Measurements from ENCODE around the gene ZSCAN16. TPM values are rescaled to one million over a fixed set of nuclear protein-coding genes. Genes with fewer than 3 reads are reported as not detected.

Gene ZSCAN16
- total and polyA plus RNA-seq, 10 of the 15 experiments (the other 5 are each of a cell fraction or from before 2014, with no cell fraction given): 4.6 to 13.8 (median 10.3) TPM

DNA sequence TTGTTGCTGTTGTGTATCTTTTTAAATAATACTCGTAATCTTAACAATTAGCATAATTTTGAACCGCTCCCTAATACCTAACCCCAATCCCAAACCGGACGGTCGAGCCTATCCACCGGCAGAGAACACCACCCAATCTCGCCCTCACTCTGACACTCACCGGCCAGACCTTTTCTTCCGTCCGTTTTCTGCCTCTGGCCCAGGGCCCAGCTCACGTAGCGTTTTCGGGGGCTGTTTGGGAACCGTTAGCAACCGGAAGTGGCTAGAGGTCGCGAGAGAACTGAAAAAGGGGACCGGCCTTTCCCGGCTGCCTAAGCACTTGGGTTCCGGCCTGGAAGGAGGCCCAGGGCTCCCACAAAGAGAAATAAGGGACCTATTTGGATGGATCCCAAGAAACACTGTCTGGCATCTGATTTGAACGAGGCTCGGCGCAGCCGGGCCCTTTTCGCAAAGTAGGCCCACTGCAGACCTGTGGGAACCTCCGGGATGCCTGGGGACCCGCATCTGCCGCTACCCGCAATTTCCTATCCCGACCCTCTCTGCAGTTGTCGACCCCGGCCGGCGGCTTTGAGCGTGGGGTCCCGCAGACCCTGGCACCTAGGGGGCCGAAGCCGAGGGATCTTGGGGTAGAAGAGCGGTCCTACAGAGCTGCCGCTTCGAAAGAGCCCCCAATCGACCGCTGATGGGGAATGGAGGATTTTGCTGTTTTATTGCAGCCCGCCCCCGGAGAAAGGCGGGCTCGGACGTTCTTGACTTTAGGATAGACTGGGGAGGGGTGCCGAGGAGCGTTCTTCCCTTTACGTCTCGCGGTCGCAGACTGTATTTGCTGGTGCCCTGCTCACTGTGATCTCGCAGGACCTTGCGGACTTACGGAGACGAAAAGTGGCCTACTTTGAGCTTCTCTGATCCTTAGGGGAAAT, 12.4 kb downstream of the ZSCAN16 start (continued):
- TF ChIP-seq TCF7 (IDR thresholded peaks at IDR 0.05; ENCODE audit: borderline replicate concordance) (peak; percentile 75), PAX8 (IDR thresholded peaks at IDR 0.05) (no peak), MYB (IDR thresholded peaks at IDR 0.05; ENCODE audit: borderline replicate concordance, low read depth, low read length) (peak; percentile 90), CREM (IDR thresholded peaks at IDR 0.05; ENCODE audit: low read depth) (peak; percentile 60), CHD2 (IDR thresholded peaks at IDR 0.05; ENCODE audit: borderline replicate concordance, low read depth, low read length) (peak; percentile 89), PAX5 (IDR thresholded peaks at IDR 0.05; ENCODE audit: borderline replicate concordance, low read depth, low read length) (0 out of 2 replicates have a peak, but pooled peaks have one; percentile 0), KAT2A (conservative IDR thresholded peaks at IDR 0.05; ENCODE audit: control insufficient read depth, low read depth, low read length) (no peak), ATF7 (IDR thresholded peaks at IDR 0.05; ENCODE audit: low read depth) (peak; percentile 58; the same call in 1 of the 2 replicates), NBN (IDR thresholded peaks at IDR 0.05) (0 out of 2 replicates have a peak, but pooled peaks have one; percentile 83), SP1 (IDR thresholded peaks at IDR 0.05; ENCODE audit: low read depth, low read length) (peak; percentile 56), IKZF1 (conservative IDR thresholded peaks at IDR 0.05) (peak; percentile 90), RBBP5 (conservative IDR thresholded peaks at IDR 0.05) (peak; percentile 11; the same call in 1 of the 2 replicates)
- TF ChIP-seq, protein P1, sequence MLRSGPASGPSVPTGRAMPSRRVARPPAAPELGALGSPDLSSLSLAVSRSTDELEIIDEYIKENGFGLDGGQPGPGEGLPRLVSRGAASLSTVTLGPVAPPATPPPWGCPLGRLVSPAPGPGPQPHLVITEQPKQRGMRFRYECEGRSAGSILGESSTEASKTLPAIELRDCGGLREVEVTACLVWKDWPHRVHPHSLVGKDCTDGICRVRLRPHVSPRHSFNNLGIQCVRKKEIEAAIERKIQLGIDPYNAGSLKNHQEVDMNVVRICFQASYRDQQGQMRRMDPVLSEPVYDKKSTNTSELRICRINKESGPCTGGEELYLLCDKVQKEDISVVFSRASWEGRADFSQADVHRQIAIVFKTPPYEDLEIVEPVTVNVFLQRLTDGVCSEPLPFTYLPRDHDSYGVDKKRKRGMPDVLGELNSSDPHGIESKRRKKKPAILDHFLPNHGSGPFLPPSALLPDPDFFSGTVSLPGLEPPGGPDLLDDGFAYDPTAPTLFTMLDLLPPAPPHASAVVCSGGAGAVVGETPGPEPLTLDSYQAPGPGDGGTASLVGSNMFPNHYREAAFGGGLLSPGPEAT (IDR thresholded peaks at IDR 0.05; ENCODE audit: low read depth): peak; percentile 85
- TF ChIP-seq, protein P2, sequence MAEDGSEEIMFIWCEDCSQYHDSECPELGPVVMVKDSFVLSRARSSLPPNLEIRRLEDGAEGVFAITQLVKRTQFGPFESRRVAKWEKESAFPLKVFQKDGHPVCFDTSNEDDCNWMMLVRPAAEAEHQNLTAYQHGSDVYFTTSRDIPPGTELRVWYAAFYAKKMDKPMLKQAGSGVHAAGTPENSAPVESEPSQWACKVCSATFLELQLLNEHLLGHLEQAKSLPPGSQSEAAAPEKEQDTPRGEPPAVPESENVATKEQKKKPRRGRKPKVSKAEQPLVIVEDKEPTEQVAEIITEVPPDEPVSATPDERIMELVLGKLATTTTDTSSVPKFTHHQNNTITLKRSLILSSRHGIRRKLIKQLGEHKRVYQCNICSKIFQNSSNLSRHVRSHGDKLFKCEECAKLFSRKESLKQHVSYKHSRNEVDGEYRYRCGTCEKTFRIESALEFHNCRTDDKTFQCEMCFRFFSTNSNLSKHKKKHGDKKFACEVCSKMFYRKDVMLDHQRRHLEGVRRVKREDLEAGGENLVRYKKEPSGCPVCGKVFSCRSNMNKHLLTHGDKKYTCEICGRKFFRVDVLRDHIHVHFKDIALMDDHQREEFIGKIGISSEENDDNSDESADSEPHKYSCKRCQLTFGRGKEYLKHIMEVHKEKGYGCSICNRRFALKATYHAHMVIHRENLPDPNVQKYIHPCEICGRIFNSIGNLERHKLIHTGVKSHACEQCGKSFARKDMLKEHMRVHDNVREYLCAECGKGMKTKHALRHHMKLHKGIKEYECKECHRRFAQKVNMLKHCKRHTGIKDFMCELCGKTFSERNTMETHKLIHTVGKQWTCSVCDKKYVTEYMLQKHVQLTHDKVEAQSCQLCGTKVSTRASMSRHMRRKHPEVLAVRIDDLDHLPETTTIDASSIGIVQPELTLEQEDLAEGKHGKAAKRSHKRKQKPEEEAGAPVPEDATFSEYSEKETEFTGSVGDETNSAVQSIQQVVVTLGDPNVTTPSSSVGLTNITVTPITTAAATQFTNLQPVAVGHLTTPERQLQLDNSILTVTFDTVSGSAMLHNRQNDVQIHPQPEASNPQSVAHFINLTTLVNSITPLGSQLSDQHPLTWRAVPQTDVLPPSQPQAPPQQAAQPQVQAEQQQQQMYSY (CRISPR knock-in tag; IDR thresholded peaks at IDR 0.05): no peak
- TF ChIP-seq, protein P3, sequence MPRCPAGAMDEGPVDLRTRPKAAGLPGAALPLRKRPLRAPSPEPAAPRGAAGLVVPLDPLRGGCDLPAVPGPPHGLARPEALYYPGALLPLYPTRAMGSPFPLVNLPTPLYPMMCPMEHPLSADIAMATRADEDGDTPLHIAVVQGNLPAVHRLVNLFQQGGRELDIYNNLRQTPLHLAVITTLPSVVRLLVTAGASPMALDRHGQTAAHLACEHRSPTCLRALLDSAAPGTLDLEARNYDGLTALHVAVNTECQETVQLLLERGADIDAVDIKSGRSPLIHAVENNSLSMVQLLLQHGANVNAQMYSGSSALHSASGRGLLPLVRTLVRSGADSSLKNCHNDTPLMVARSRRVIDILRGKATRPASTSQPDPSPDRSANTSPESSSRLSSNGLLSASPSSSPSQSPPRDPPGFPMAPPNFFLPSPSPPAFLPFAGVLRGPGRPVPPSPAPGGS (IDR thresholded peaks at IDR 0.05; ENCODE audit: borderline replicate concordance, insufficient read depth, low read depth, low read length, poor library complexity, severe bottlenecking): peak; percentile 70
- TF ChIP-seq, protein P4, sequence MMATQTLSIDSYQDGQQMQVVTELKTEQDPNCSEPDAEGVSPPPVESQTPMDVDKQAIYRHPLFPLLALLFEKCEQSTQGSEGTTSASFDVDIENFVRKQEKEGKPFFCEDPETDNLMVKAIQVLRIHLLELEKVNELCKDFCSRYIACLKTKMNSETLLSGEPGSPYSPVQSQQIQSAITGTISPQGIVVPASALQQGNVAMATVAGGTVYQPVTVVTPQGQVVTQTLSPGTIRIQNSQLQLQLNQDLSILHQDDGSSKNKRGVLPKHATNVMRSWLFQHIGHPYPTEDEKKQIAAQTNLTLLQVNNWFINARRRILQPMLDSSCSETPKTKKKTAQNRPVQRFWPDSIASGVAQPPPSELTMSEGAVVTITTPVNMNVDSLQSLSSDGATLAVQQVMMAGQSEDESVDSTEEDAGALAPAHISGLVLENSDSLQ (IDR thresholded peaks at IDR 0.05): 0 out of 2 replicates have a peak, but pooled peaks have one; percentile 10
- TF ChIP-seq, protein P5, sequence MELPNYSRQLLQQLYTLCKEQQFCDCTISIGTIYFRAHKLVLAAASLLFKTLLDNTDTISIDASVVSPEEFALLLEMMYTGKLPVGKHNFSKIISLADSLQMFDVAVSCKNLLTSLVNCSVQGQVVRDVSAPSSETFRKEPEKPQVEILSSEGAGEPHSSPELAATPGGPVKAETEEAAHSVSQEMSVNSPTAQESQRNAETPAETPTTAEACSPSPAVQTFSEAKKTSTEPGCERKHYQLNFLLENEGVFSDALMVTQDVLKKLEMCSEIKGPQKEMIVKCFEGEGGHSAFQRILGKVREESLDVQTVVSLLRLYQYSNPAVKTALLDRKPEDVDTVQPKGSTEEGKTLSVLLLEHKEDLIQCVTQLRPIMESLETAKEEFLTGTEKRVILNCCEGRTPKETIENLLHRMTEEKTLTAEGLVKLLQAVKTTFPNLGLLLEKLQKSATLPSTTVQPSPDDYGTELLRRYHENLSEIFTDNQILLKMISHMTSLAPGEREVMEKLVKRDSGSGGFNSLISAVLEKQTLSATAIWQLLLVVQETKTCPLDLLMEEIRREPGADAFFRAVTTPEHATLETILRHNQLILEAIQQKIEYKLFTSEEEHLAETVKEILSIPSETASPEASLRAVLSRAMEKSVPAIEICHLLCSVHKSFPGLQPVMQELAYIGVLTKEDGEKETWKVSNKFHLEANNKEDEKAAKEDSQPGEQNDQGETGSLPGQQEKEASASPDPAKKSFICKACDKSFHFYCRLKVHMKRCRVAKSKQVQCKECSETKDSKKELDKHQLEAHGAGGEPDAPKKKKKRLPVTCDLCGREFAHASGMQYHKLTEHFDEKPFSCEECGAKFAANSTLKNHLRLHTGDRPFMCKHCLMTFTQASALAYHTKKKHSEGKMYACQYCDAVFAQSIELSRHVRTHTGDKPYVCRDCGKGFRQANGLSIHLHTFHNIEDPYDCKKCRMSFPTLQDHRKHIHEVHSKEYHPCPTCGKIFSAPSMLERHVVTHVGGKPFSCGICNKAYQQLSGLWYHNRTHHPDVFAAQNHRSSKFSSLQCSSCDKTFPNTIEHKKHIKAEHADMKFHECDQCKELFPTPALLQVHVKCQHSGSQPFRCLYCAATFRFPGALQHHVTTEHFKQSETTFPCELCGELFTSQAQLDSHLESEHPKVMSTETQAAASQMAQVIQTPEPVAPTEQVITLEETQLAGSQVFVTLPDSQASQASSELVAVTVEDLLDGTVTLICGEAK (IDR thresholded peaks at IDR 0.05; ENCODE audit: borderline replicate concordance): peak; percentile 98

Measured in GM12878 (cell line).